Keratinocyte (primary cell): Measurements from ENCODE around the gene HP1BP3. TPM values are rescaled to one million over a fixed set of nuclear protein-coding genes. Genes with fewer than 3 reads are reported as not detected.

Experiments used
- DNase-seq: peaks from one replicate; pipeline ENCODE4 v3.0.0-alpha.2; 2011; ENCODE audit warnings: low read depth, missing footprints, low spot score
- FAIRE-seq: peaks from 2 replicates; lab custom pipeline; 2011; peaks lifted over from hg19 to GRCh38; lab: Jason Lieb, UNC
- H2AFZ ChIP-seq: 2 replicates; pipeline ENCODE4 v1.6.0; 2012; ENCODE audit warnings: low read length, control low read depth, inconsistent platforms; ENCODE audit not compliant: control insufficient read depth
- H3K27ac ChIP-seq: 2 replicates; pipeline ENCODE4 v1.5.1; 2011; ENCODE audit warnings: low read length; ENCODE audit not compliant: control insufficient read depth, insufficient read depth
- H3K27me3 ChIP-seq: 3 replicates; pipeline ENCODE4 v1.6.0; 2011; ENCODE audit warnings: low read length; ENCODE audit not compliant: control insufficient read depth, insufficient read depth; ENCODE audit errors: extremely low read depth
- H3K36me3 ChIP-seq, 2 experiments: 2 replicates in 1 of 2; 3 replicates in 1 of 2; pipeline ENCODE4 v1.5.1; 2011; ENCODE audit warnings: low read length in 2 of 2, mild to moderate bottlenecking in 1 of 2; ENCODE audit not compliant: control insufficient read depth in 2 of 2, insufficient read depth in 2 of 2; ENCODE audit errors: extremely low read depth in 1 of 2
- H3K4me1 ChIP-seq: 3 replicates; pipeline ENCODE4 v1.5.1; 2011; ENCODE audit warnings: low read length; ENCODE audit not compliant: control insufficient read depth, insufficient read depth; ENCODE audit errors: extremely low read depth
- H3K4me2 ChIP-seq: 3 replicates; pipeline ENCODE4 v1.6.0; 2011; ENCODE audit warnings: low read depth, low read length; ENCODE audit not compliant: control insufficient read depth, insufficient read depth; ENCODE audit errors: extremely low read depth
- H3K4me3 ChIP-seq, 3 experiments: fragments of 200-600 bp in 1 of 3; sonication (generic) in 1 of 3; 2 replicates in 2 of 3; 3 replicates in 1 of 3; pipeline ENCODE4 v1.5.1; 2011 to 2016; ENCODE audit warnings: low read length in 3 of 3, mild to moderate bottlenecking in 3 of 3, control low read depth in 2 of 3, inconsistent platforms in 1 of 3, low read depth in 1 of 3, mixed read lengths in 1 of 3, mixed run types in 1 of 3, moderate library complexity in 1 of 3; ENCODE audit not compliant: control insufficient read depth in 2 of 3, insufficient read depth in 2 of 3; ENCODE audit errors: extremely low read depth in 1 of 3
- H3K79me2 ChIP-seq: 2 replicates; pipeline ENCODE4 v1.6.0; 2012; ENCODE audit warnings: low read length; ENCODE audit not compliant: control insufficient read depth, insufficient read depth
- H3K9ac ChIP-seq: 3 replicates; pipeline ENCODE4 v1.6.0; 2011; ENCODE audit warnings: low read length; ENCODE audit not compliant: control insufficient read depth, insufficient read depth; ENCODE audit errors: extremely low read depth
- H3K9me1 ChIP-seq: 3 replicates; pipeline ENCODE4 v1.6.0; 2011; ENCODE audit warnings: low read length; ENCODE audit not compliant: control insufficient read depth, insufficient read depth; ENCODE audit errors: extremely low read depth
- H3K9me3 ChIP-seq: 2 replicates; pipeline ENCODE4 v1.5.1; 2012; ENCODE audit warnings: low read depth, low read length; ENCODE audit not compliant: control insufficient read depth
- H4K20me1 ChIP-seq: 3 replicates; pipeline ENCODE4 v1.6.0; 2011; ENCODE audit warnings: low read length; ENCODE audit not compliant: control insufficient read depth, insufficient read depth; ENCODE audit errors: extremely low read depth
- CTCF ChIP-seq, 3 experiments: IDR thresholded peaks in 1 of 3; conservative IDR thresholded peaks in 1 of 3; optimal IDR thresholded peaks in 1 of 3; 2 replicates in 2 of 3; 3 replicates in 1 of 3; pipeline versions ENCODE3 to v1.5.1; 2011; ENCODE audit warnings: low read length in 3 of 3, mild to moderate bottlenecking in 3 of 3, moderate library complexity in 2 of 3, control low read depth in 1 of 3, inconsistent platforms in 1 of 3; ENCODE audit not compliant: insufficient read depth in 2 of 3; ENCODE audit errors: extremely low read depth in 1 of 3
- EZH2 ChIP-seq: IDR thresholded peaks from one replicate; pipeline ENCODE4 v1.6.1; 2012; ENCODE audit warnings: inconsistent platforms, mild to moderate bottlenecking, low read length, moderate library complexity
- dilution Hi-C: fragments of 300-500 bp; cut with MboI; formaldehyde crosslinking; loops from one replicate; pipeline ENCODE4 v1.7.0; 2020; ENCODE audit warnings: low sequenced_read_pairs; ENCODE audit not compliant: extremely low pct_ligation_motif_present
- polyA plus RNA-seq, 5 experiments: library from polyadenylated mRNA; depleted of rRNA in 3 of 5; stranded (reverse) in 3 of 5; stranded (forward) in 1 of 5; unstranded in 1 of 5; fragments of >200 nt; gene quantifications; 1 replicate in 1 of 5; 2 replicates in 3 of 5; 3 replicates in 1 of 5; pipeline versions ENCODE4 v1.2.1 to v1.2.3, GENCODE V29; 2011 to 2012; ENCODE audit warnings: missing spikeins in 2 of 5, low read depth in 1 of 5, low replicate concordance in 1 of 5

HP1BP3 gene
- polyA plus RNA-seq, 1 donor (not counting 4 experiments of a cell fraction or from before 2014, with no cell fraction given), result 148 TPM

DNA sequence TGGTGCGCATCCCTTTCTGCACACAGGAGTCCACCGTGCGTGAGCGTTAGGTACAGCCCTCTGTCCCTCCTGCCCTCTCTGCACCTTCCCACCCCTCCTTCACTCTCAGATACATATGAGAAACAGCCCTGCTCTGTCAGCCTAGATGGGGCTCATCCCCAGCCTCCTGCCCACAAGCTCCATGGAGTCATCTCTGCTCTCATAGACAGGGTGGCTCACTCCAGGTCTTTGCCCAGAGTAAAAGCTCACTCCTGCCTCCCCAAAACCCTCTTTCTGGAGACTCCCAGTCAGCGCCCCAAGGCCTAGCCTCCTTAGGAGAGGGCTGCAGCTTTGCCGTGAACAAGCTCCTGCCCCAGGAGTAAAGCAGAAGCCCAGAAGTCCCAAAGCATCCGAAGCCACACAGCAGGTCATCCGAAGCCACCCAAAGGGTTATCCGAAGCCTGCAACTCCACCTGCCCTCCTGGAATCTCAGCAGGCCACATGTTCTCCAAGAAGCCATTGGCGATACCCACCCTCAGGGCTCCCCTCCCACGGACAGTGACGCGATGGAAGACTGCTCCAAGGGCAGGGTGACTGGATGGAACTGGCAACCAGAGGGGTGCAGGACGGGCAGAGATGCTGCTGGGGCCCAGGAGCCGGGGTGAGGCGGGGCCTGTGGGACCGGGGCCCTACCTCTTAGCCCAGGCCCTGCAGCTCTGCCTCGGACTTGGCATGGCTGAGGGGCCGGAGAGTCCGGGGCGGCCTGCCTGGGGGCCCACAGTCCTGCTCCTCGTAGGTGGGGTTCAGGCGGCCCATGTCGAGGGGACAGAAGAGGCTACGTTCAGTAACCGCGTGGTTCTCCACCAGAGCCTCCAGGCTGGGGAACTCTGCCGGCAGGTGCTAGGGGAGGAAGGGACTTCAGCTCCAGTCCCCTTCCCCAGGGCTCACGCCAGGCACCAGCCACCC is 65.7 kb downstream of the HP1BP3 start:
- TF ChIP-seq CTCF (optimal IDR thresholded peaks at IDR 0.05 in 1 of 3, IDR thresholded peaks at IDR 0.05 in 1 of 3, conservative IDR thresholded peaks at IDR 0.05 in 1 of 3; ENCODE audit: extremely low read depth in 1 of 3, insufficient read depth in 2 of 3, low read length in 3 of 3) (no peak), EZH2 (no peak)
- H3K79me2 ChIP-seq, result peaks cover 16% of the 10 kb centered on the region
- DNase-seq (no peak), FAIRE-seq (no peak)
- dilution Hi-C loops, result no loop called here
- no peak overlapping the region for H3K4me2 ChIP-seq
- H3K9ac ChIP-seq, result no peak overlapping the region
- no peak overlapping the region for H3K4me3 ChIP-seq
- peaks cover 11% of the 10 kb centered on the region for H4K20me1 ChIP-seq
- no peak overlapping the region for H3K27ac ChIP-seq
- H3K36me3 ChIP-seq, result peaks cover 42 to 59% of the 10 kb centered on the region in 2 experiments
- peaks cover 20% of the 10 kb centered on the region for H3K4me1 ChIP-seq
- H3K9me1 ChIP-seq, result peaks cover 9% of the 10 kb centered on the region
- no peaks in the 10 kb centered on the region for H3K27me3 ChIP-seq
- H2AFZ ChIP-seq, result no peak overlapping the region
- H3K9me3 ChIP-seq, result peaks cover 2% of the 10 kb centered on the region

DNA sequence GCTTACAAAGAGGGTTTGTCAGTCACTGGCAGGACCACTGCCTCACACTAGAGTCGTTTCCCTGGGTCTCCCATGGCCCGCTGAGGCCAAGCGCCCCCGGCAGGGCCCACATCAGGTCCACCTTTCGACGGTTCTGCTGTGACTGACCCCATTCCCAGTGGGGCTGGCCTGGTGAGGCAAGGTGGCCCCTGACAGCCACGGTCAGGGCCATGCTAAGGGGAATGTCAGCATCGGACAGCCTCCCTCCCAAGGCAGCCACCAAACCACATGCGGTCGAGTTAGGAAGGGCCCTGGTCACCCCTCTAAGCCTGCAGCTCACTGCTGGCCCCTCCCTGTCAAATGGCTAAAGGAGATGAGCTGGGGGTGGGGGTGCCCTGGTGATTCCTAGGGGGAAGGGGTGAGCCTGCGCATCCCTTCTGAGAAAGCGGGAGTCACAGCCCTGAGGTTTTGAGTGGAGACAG is 66.4 kb downstream of the HP1BP3 start:
- peaks cover 41 to 54% of the 10 kb centered on the region in 2 experiments for H3K36me3 ChIP-seq
- peaks cover 2% of the 10 kb centered on the region for H3K9me3 ChIP-seq
- no peak for DNase-seq
- peaks cover 11% of the 10 kb centered on the region for H4K20me1 ChIP-seq
- no peak overlapping the region for H3K9ac ChIP-seq
- no peaks in the 10 kb centered on the region for H3K27me3 ChIP-seq
- H3K4me2 ChIP-seq, result no peak overlapping the region
- peaks cover 12% of the 10 kb centered on the region for H3K79me2 ChIP-seq
- no peak for FAIRE-seq
- H3K4me3 ChIP-seq, result no peak overlapping the region
- H3K4me1 ChIP-seq, result peaks cover 13% of the 10 kb centered on the region
- dilution Hi-C loops, result no loop called here
- no peak overlapping the region for H2AFZ ChIP-seq
- no peak overlapping the region for H3K27ac ChIP-seq
- peaks cover 7% of the 10 kb centered on the region for H3K9me1 ChIP-seq
- no peak for TF ChIP-seq CTCF (optimal IDR thresholded peaks at IDR 0.05 in 1 of 3, IDR thresholded peaks at IDR 0.05 in 1 of 3, conservative IDR thresholded peaks at IDR 0.05 in 1 of 3; ENCODE audit: extremely low read depth in 1 of 3, insufficient read depth in 2 of 3, low read length in 3 of 3)
- TF ChIP-seq EZH2, result no peak
